NCI-H748 treated with DMSO at 0.1 percent for 48 hours (cell line): Measurements from ENCODE around the gene NUDT4.
"Not testable (repeated sequence)": the region's sequence is repeated elsewhere in the genome, so short reads cannot be mapped to it uniquely, and the experiment has no call there.

Source experiments
- DNase-seq: peaks from one replicate; lab custom pipeline; 2025; lab: John Stamatoyannopoulos, UW

The NUDT4 gene

GRCh38 chr12:93368766-93369165, 9.0 kb upstream of the NUDT4 start:
- no peak for DNase-seq

GRCh38 chr12:93369505-93369904, 8.2 kb upstream of the NUDT4 start:
- no peak for DNase-seq

DNA sequence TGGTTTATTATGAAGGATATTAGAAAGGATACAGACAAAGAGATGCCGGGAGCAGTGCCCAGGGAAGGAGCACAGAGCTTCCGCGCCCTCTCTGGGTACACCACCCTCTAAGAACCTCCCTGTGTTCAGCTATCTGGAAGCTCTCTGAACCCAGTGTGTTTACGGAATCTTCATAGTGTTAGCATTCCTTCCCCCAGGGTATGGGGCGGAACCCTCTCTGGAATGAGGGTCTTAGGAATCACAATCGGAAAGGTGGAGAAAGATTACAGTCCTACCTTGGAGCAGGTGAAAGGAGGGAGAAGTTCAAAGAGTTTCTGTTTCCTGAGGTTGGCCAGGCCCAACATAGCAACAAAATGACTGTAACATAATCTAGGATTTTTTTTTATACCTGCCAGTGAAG, 6.8 kb upstream of the NUDT4 start:
- no peak for DNase-seq

DNA sequence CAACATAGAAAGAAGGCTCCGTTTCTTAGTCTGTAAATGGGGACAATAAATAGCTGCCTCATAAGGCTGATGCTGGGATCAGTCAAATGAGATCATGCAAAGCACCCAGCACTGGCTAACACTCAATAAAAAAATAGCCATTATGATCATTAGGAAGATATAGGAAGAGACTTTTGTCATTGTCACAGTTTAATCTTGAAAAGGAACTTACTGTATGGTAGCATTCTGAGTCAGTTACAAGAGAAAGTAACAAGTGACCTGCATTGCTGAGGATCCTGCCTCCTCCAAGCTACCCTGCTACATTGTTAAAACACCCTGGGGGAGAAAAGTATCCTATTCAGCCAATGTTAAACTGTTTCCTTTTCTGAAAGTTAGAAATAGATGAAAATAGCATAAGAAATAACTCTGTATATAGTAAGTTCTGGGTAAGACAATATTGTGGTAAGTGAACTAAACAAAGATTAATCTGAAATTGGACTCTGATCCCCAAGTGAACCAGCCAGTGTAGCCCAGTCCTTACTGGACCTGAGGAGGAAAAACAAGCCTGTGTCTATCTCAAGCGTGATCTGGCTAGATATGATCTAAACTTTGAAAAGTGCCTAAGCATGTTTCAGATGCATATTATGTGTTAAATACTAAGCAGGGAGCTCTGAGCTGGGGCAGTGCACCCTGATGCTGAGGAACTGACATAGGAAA, 3.6 kb upstream of the NUDT4 start:
- no peak for DNase-seq

GRCh38 chr12:93375906-93376305, 1.8 kb upstream of the NUDT4 start:
- no peak for DNase-seq

GRCh38 chr12:93376436-93377251, 1.1 kb upstream of the NUDT4 start:
- DNase-seq: no peak

DNA sequence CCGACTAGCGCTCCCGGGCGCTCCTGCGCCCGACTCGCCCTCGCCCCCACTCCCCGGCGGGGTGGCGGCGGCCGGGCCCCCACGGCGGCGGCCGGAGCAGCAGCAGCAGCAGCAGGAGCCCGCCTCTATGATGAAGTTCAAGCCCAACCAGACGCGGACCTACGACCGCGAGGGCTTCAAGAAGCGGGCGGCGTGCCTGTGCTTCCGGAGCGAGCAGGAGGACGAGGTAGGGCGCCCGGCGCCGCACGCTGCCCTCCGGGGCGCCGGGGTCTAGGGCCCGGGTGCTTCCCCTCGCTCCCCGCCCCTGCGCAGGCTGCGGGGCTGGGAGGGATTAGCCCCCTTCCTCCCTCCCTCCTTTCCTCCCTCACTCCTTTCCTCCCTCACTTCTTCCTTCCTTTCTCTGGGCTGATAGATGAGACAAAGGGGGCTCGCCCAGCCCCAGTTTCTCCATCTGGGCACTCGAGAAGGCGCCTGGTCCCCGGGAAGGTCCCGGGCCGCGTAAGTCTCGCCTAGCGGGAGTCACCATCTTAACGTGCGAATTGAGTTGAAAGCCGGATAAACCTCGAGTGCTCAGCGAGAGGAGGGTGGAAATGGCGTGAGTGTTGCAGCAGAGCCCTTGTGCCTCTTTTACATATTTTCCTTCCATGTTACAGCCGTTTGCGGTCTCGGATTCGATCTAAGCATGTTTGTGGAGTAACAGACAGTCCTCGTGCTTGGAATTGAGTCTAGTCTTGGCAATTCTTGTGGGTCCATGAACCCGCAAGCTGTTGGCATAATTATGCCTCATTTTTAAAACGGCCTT, 672 bp downstream of the NUDT4 start:
- peak; percentile 26 for DNase-seq

GRCh38 chr12:93378998-93379325, 1.2 kb downstream of the NUDT4 start:
- peak; percentile 51 for DNase-seq

GRCh38 chr12:93379326-93379980, 1.7 kb downstream of the NUDT4 start:
- peak; percentile 51 for DNase-seq

DNA sequence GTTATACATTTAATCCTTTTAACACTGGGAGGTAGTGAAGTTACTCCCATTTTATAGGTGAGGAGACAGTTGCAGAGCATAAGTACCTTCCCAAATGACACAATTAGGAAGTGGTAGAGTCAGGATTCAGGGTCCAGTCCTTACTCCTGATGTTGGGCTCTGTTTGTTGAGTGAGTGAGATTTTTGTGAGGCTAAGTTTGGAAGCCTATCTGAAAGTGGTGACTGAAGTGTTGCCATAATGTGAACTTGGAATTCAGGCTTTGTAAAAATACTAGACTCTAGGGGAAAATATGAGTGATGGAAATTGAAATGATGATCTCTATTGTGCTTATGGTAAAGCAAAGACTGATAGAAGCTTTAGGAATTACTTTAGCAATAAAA, 2.2 kb downstream of the NUDT4 start:
- no peak for DNase-seq

- DNase-seq: peak; percentile 50
Observed at GRCh38 chr12:93380480-93381121, 2.9 kb downstream of the NUDT4 start.

DNA sequence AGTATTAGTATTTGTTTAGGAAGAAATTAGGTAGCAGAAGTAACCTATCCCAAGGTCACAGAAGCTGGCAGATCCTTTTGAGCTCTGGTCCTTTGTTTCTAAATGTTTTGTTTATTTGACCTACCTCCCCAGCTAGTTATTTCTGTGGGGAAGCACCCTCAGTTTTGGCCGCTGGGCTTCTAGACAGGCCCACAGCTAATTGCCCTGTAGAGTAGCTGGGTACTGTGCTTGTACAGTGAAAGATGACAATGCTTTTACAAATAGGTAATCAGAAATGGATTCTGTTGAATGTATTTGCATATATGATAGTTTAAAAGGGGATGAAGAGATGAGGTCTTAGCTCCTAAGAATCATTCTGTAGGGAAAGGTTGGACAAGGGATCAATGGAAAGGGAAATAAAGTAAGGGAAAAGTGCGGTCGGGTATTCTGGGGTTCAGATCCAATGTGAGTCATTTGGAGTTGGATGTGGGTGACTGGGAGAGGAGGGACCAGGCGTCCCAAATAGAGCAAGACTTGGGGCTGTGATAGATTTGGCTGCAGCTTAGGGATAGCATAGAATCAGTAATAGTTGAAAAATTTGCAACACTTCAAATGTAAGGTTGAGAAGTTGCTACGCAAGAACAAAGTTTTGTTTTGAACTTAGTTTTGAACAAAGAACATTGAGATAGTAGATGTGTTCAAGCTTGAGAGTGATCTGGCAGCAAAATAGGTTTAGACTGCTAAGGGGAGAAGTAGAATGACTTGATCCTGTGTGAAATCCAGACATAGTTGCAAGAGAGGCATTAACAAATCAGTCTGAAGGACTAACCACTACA, 3.6 kb downstream of the NUDT4 start:
- DNase-seq: no peak

DNA sequence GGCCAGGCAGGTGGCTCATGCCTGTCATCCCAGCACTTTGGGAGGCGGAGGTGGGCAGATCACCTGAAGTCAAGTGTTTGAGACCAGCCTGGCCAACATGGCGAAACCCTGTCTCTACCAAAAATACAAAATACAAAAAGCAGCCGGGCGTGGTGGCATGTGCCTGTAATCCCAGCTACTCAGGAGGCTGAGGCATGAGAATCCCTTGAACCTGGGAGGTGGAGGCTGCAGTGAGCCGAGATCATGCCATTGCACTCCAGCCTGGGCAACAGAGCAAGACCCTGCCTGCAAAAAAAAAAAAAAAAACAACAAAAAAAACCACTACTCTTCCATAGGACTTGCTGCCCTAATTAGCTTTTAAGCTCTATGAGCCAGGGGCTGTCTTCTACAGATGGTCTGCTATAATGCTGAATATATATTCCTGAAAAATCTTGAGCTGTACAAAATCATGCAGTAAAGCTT, 4.3 kb downstream of the NUDT4 start:
- DNase-seq: not testable (repeated sequence)

DNA sequence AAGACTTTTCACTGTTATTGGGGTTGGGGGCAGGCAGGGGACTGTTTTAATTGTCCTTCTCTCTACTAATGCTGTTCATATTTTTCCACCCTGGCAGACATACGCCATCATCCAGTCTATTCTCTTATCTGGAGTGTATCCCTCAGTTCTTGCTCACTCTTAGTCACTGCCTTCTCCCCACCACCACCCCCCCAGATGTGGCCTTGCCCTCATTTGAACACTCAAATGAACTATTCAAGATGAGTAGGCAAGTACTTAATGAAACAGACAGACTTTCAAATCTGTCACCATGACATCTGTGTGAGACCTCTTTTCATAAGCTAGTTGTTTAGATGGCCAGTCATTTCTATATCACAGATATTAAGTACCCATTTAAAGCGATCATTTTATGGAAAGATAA, 10.1 kb downstream of the NUDT4 start:
- no peak for DNase-seq

GRCh38 chr12:93390031-93390430, 12.3 kb downstream of the NUDT4 start:
- no peak for DNase-seq

DNA sequence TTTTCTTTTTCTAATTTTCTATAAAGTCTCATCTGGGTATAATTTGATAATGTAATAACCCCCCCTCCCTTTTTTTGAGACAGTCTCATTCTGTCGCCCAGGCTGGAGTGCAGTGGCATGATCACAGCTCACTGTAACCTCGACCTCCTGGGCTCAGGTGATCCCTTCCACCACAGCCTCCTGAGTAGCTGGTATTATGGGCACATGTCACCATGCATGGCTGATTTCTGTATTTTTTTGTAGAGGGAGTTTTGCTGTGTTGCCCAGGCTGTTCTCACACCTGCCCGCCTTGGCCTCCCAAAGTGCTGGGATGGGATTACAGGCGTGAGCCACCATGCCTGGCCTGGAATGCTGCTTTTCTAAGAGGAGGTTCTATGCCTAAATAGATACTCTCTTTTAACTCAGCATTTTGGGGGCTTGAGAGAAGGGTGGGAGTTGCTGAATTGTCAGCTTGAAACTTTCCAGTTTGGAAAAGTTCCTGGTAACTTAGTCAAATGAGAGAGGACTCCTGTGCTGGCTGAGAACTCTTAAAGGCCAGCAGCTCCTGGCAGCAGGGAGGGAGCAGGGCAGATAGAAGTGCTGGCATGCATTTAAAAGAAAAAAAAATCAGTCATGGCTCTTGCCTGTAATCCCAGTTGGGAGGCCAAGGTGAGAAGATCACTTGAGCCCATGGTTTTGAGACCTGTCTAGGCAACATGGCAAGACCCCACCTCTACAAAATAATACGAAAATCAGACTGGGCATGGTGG, 13.0 kb downstream of the NUDT4 start:
- DNase-seq: no peak

- no peak for DNase-seq
Observed at GRCh38 chr12:93393425-93393824, 15.7 kb downstream of the NUDT4 start.

DNA sequence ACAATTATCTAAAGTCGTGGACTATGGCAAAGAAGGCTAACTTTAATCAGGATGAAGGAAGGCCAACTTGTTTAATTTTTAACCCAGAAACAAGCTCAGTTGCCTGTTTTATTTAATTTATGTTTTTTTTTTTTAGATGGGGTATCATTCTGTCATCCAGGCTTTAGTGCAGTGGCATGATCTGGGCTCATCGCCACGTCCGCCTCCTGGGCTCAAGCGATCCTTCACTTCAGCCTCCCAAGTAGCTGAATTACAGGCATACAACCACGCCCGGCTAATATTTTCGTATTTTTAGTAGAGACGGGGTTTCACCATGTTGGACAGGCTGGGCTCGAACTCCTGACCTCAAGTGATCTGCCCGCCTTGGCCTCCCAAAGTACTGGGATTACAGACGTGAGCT, 19.7 kb downstream of the NUDT4 start:
- DNase-seq: no peak

GRCh38 chr12:93399183-93399863, 21.6 kb downstream of the NUDT4 start:
- not testable (repeated sequence) for DNase-seq
